HG03039 (cell line): ENCODE results near the gene PYCR2.
"Not testable (repeated sequence)": the region's sequence is repeated elsewhere in the genome, so short reads cannot be mapped to it uniquely, and the experiment has no call there.

Experiments
- ATAC-seq: cut with Tn5 transposase; IDR thresholded peaks from one replicate; pipeline ENCODE4 v1.9.1; 2021; ENCODE audit warnings: mild to moderate bottlenecking, moderate library complexity; ENCODE audit not compliant: unreplicated experiment

PYCR2 gene

GRCh38 chr1:225892307-225892706, 31.7 kb downstream of the PYCR2 start:
- no peak for ATAC-seq

- ATAC-seq: no peak
Observed at GRCh38 chr1:225891229-225891972, 32.6 kb downstream of the PYCR2 start.

GRCh38 chr1:225890346-225891228, 33.5 kb downstream of the PYCR2 start:
- ATAC-seq: no peak

- ATAC-seq: no peak
Observed at GRCh38 chr1:225889743-225890142, 34.3 kb downstream of the PYCR2 start.

- no peak for ATAC-seq
Observed at GRCh38 chr1:225888898-225889601, 35.0 kb downstream of the PYCR2 start, which contains the start of gene LEFTY1. Gene LEFTY1, minus strand, starts transcription at chr1:225889146. Its CDS starts 80 bp downstream, at chr1:225889066.

- no peak for ATAC-seq
Observed at GRCh38 chr1:225888289-225888897, 35.7 kb downstream of the PYCR2 start.

- not testable (repeated sequence) for ATAC-seq
Observed at GRCh38 chr1:225887554-225888288, 36.3 kb downstream of the PYCR2 start.

GRCh38 chr1:225887030-225887314, 37.1 kb downstream of the PYCR2 start:
- ATAC-seq: no peak

GRCh38 chr1:225886159-225887029, 37.7 kb downstream of the PYCR2 start:
- no peak for ATAC-seq

GRCh38 chr1:225885336-225885735, 38.7 kb downstream of the PYCR2 start:
- ATAC-seq: no peak

GRCh38 chr1:225883616-225884265, 40.3 kb downstream of the PYCR2 start:
- ATAC-seq: no peak

- ATAC-seq: peak; percentile 26
Observed at GRCh38 chr1:225882694-225883615, 41.1 kb downstream of the PYCR2 start.

GRCh38 chr1:225881959-225882693, 41.9 kb downstream of the PYCR2 start, which contains the start of gene TMEM63A:
Gene TMEM63A, minus strand, starts transcription at chr1:225882380. Its CDS starts 4,800 bp downstream, at chr1:225877580.
- peak; percentile 56 for ATAC-seq

- ATAC-seq: no peak
Observed at GRCh38 chr1:225881081-225881958, 42.7 kb downstream of the PYCR2 start.

- no peak for ATAC-seq
Observed at GRCh38 chr1:225880636-225881035, 43.4 kb downstream of the PYCR2 start.

GRCh38 chr1:225880222-225880588, 43.8 kb downstream of the PYCR2 start:
- no peak for ATAC-seq
